Chondrocyte (in vitro differentiated cells): ENCODE data around the gene MYOCOS. TPM values are rescaled to one million over a fixed set of nuclear protein-coding genes. Genes with fewer than 3 reads are reported as not detected.
"Not testable (repeated sequence)": the region's sequence is repeated elsewhere in the genome, so short reads cannot be mapped to it uniquely, and the experiment has no call there.

Experiments
- DNase-seq: peaks from one replicate; pipeline ENCODE4 v3.0.0; 2021; ENCODE audit warnings: mixed read lengths, low spot score
- H3K27ac Mint-ChIP-seq: one replicate; pipeline ENCODE4 v1.8.0; 2021; ENCODE audit warnings: mild to moderate bottlenecking, moderate library complexity, mixed read lengths; ENCODE audit not compliant: unreplicated experiment
- H3K27me3 Mint-ChIP-seq: 2 replicates; pipeline ENCODE4 v1.8.0; 2021; ENCODE audit warnings: low read depth, mixed read lengths
- H3K36me3 Mint-ChIP-seq: 2 replicates; pipeline ENCODE4 v1.8.0; 2021; ENCODE audit warnings: low read depth, mixed read lengths
- H3K4me1 Mint-ChIP-seq: 2 replicates; pipeline ENCODE4 v1.8.0; 2021; ENCODE audit warnings: low read depth, mild to moderate bottlenecking, mixed read lengths
- H3K4me3 Mint-ChIP-seq: one replicate; pipeline ENCODE4 v1.8.0; 2021; ENCODE audit warnings: mild to moderate bottlenecking, moderate library complexity, mixed read lengths; ENCODE audit not compliant: unreplicated experiment
- H3K9me3 Mint-ChIP-seq: 2 replicates; pipeline ENCODE4 v1.8.0; 2021; ENCODE audit warnings: low read depth, mixed read lengths
- CTCF ChIP-seq: fragments of 200-600 bp; sonication (generic); IDR thresholded peaks from 2 replicates; pipeline ENCODE4 v1.5.0; 2021; ENCODE audit warnings: antibody characterized with exemption, mild to moderate bottlenecking, moderate library complexity
- total RNA-seq: library from RNA; stranded (reverse); gene quantifications from 3 replicates; pipeline ENCODE4 v1.2.1, GENCODE V29; 2021

Gene MYOCOS
- total RNA-seq, 1 donor from 2014 or later = 0.12 TPM

- peaks cover 34% of the 10 kb centered on the region for H3K36me3 Mint-ChIP-seq
- H3K9me3 Mint-ChIP-seq = peaks cover 11% of the 10 kb centered on the region
- no peak overlapping the region for H3K4me3 Mint-ChIP-seq
- peaks cover 10% of the 10 kb centered on the region for H3K4me1 Mint-ChIP-seq
- no peaks in the 10 kb centered on the region for H3K27me3 Mint-ChIP-seq
- no peak for TF ChIP-seq CTCF
- DNase-seq = no peak
- H3K27ac Mint-ChIP-seq = no peak overlapping the region
These were observed 25.9 kb upstream of the MYOCOS start for GRCh38 chr1:171596119-171596518.

- Mint-ChIP-seq H3K27me3 (no peaks in the 10 kb centered on the region), H3K9me3 (peaks cover 11% of the 10 kb centered on the region), H3K36me3 (peaks cover 28% of the 10 kb centered on the region), H3K4me1 (peaks cover 10% of the 10 kb centered on the region), H3K4me3 (no peak overlapping the region), H3K27ac (no peak overlapping the region)
- no peak for DNase-seq
- TF ChIP-seq CTCF = no peak
These were observed 25.3 kb upstream of the MYOCOS start for GRCh38 chr1:171596705-171597104.

- no peaks in the 10 kb centered on the region for H3K27me3 Mint-ChIP-seq
- TF ChIP-seq CTCF = no peak
- no peak for DNase-seq
These were observed 24.8 kb upstream of the MYOCOS start for GRCh38 chr1:171597203-171597602.

GRCh38 chr1:171600310-171600709 lies 21.7 kb upstream of the MYOCOS start:
- H3K9me3 Mint-ChIP-seq = peaks cover 11% of the 10 kb centered on the region
- not testable (repeated sequence) for DNase-seq, H3K27ac Mint-ChIP-seq, H3K36me3 Mint-ChIP-seq, H3K27me3 Mint-ChIP-seq, H3K4me3 Mint-ChIP-seq, H3K4me1 Mint-ChIP-seq

More at GRCh38 chr1:171597203-171597602, 24.8 kb upstream of the MYOCOS start:
- Mint-ChIP-seq H3K27ac (no peak overlapping the region), H3K9me3 (peaks cover 11% of the 10 kb centered on the region), H3K4me1 (peaks cover 10% of the 10 kb centered on the region), H3K36me3 (peaks cover 25% of the 10 kb centered on the region), H3K4me3 (no peak overlapping the region)

GRCh38 chr1:171600862-171601261 lies 21.2 kb upstream of the MYOCOS start:
- H3K4me3 Mint-ChIP-seq = no peak overlapping the region
- TF ChIP-seq CTCF = no peak
- DNase-seq = no peak
- H3K36me3 Mint-ChIP-seq = peaks cover 9% of the 10 kb centered on the region
- H3K27me3 Mint-ChIP-seq = no peaks in the 10 kb centered on the region
- H3K4me1 Mint-ChIP-seq = no peaks in the 10 kb centered on the region
- no peak overlapping the region for H3K27ac Mint-ChIP-seq
- H3K9me3 Mint-ChIP-seq = peaks cover 11% of the 10 kb centered on the region

GRCh38 chr1:171603042-171603441 lies 19.0 kb upstream of the MYOCOS start:
- not testable (repeated sequence) for H3K4me3 Mint-ChIP-seq, H3K4me1 Mint-ChIP-seq, H3K27me3 Mint-ChIP-seq, H3K36me3 Mint-ChIP-seq, DNase-seq, H3K9me3 Mint-ChIP-seq, H3K27ac Mint-ChIP-seq
